ENCODE measurements around the gene KRT79.

DNA sequence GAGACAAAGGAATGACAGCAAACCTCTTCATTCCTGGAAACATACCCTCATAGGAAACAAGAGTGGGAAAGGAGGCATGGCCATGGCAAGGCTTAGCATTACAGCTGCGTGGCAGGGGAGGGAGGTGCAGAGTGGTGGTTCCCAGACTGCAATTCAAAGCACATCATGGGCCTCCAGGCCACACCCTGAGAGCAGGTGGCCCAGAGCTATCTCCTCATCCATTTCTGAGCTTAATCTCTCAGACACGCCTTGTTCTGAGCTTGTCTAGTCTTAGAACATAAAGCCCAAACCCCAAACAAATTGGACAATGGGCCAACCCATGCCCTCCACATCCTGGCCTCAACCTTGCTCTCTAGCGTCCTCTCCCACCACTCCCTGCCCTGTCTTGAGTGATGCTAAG is 32.3 kb downstream of the KRT79 start:
- TF ChIP-seq, protein P1, sequence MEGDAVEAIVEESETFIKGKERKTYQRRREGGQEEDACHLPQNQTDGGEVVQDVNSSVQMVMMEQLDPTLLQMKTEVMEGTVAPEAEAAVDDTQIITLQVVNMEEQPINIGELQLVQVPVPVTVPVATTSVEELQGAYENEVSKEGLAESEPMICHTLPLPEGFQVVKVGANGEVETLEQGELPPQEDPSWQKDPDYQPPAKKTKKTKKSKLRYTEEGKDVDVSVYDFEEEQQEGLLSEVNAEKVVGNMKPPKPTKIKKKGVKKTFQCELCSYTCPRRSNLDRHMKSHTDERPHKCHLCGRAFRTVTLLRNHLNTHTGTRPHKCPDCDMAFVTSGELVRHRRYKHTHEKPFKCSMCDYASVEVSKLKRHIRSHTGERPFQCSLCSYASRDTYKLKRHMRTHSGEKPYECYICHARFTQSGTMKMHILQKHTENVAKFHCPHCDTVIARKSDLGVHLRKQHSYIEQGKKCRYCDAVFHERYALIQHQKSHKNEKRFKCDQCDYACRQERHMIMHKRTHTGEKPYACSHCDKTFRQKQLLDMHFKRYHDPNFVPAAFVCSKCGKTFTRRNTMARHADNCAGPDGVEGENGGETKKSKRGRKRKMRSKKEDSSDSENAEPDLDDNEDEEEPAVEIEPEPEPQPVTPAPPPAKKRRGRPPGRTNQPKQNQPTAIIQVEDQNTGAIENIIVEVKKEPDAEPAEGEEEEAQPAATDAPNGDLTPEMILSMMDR (IDR thresholded peaks at IDR 0.05; ENCODE audit: low read depth, low read length, missing input control), result no peak
- no peak for TF ChIP-seq EGR1 (IDR thresholded peaks at IDR 0.05; ENCODE audit: low read depth in 2 of 2)
- no peak for TF ChIP-seq TAF1 (conservative IDR thresholded peaks at IDR 0.05)
- no peak for TF ChIP-seq RAD21 (IDR thresholded peaks at IDR 0.05)
- no peak for TF ChIP-seq YY1 (IDR thresholded peaks at IDR 0.05)
- TF ChIP-seq HNF4G (IDR thresholded peaks at IDR 0.05), result no peak
- TF ChIP-seq RXRA (IDR thresholded peaks at IDR 0.05), result no peak
